Stimulated activated CD8-positive, alpha-beta memory T cell treated with anti-CD3 and anti-CD28 coated beads, Interleukin-15, amount 100 ng/mL, for 4 hours (primary cell): Measurements from ENCODE around the gene FAM24B.
"Not testable (repeated sequence)": the region's sequence is repeated elsewhere in the genome, so short reads cannot be mapped to it uniquely, and the experiment has no call there.

Experiments
- DNase-seq, 2 donors: peaks; one replicate each; pipeline ENCODE4 v3.0.0-alpha.2; 2020; ENCODE audit warnings: low read depth in 2 of 2

Gene FAM24B

DNA sequence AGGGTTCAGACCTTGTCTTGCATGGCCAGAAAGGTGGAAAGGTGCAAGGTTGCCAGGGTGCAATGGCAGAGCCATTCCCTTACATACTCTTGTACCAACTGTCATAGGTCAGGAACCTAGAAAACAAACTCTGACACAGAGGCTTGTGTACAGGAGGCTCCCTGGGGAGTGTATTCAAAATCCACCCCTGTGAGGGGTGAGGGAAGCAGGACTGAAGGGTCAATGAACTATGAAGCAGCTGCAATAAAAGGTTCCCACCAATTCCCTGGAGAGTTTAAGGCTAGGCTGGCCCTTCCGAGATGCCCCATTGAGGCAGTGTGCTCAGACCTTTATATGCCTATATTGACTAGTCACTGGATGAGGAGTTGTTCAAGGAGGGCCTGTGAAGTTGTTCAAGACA lies 19.9 kb downstream of the FAM24B start:
- no peak for DNase-seq

DNA sequence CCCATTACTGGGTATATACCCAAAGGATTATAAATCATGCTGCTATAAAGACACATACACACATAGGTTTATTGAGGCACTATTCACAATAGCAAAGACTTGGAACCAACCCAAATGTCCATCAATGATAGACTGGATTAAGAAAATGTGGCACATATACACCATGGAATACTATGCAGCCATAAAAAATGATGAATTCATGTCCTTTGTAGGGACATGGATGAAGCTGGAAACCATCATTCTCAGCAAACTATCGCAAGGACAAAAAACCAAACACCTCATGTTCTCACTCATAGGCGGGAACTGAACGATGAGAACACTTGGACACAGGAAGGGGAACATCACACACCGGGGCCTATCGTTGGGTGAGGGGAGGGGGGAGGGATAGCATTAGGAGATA lies 21.3 kb downstream of the FAM24B start:
- not testable (repeated sequence) for DNase-seq

DNA sequence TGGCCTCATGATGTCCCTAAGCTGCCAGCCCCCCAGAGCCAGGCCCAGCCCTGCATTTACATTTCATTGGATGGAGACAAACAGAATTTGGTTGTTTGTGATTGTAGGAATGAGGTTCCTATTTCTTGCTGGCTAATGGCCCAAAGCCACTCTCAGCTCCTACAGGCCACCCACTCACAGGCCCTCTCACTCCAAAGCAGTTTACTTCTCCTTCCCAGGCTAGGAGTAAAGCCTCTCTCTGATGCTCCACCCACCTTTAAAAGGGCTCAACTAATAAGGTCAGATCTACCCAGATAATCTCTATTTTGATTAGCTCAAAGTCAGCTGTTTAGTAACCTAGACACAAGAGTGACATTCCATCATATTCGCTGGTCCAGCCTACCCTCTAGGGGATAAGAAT lies 22.5 kb downstream of the FAM24B start:
- no peak for DNase-seq

DNA sequence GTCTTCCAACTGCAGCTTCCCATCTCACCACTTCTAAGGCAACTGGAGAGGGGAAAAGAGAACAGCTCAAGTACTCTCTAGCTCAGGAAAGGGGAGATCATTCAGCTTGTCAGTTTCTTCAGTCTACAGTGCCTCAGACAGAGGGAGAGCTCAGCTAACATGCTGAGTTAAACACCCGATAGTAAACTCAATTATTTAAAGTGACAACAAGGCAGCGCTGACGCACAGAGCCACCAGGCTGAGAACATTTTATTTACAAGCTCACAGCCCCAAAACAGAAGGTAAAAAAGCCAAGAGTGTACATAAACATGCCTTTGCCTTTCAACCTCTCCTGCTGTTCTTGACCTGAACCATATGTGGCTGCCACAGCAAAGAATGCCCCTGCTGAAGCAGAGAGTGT lies 23.6 kb downstream of the FAM24B start:
- DNase-seq: no peak

DNA sequence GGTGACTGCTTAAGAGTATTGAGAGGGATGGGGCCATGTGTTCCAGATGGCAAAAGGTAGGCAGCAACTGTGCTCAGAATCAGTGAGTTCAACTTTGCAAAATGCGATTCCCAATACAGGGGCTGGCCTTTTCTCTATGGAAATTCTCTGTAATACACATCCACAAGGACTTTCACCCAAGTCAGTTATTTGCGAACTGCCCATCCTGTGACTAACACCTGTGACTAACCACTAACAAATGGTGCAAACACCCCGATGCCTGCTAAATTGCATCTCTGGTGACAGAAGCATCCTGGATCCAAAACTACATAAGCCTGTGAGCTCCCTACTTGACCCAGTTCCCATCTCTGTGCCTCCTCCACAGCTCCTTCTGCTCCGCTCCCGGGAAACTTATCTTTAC lies 24.7 kb downstream of the FAM24B start:
- DNase-seq: no peak

DNA sequence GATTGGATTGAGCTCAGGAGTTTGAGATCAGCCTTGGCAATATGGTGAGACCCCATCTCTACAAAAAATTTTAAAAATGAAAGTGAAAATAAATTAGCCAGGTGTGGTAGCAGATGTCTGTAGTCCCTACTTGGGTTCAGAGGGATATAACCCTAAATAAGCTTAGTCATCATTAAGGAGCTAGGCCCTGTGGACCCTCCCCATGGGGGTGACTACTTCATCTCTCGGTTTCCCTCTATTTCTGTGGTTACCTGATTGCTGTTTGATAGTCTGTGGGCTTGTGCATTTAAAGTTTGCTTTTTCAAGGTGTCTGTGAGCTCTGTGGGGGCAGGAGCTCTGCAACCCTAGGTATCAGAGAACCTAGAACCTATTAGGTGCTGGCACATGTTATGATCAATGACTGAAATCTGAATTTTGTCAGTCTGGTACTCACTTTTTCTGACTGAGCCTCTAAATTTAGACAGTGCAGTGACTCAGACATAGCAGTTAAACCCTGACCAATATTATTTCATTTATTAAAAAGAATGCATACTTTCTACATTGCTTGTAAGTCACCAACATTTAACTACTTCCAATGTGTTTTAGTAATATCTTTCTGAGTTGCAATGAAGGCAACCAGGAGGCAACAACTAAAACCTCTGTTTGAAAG lies 25.6 kb downstream of the FAM24B start:
- no peak for DNase-seq

DNA sequence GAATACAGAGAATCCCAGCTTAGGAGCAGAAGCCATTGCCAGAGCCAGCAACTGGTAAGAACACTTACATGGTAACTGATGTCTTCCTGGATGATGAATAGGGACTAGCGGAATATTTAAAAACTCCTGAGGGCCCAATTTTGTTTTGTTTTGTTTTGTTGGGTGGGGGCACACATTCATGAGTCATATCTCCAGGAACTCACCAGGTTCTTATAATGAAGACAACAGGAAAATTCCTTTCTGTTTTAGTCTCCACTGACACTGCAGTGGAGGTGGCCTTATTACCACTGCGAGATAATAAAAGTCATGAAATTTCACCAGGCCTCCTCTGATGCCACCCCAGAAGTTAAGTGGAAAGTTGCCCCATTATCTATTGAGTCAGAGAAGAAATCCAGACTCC lies 27.1 kb downstream of the FAM24B start:
- no peak for DNase-seq

DNA sequence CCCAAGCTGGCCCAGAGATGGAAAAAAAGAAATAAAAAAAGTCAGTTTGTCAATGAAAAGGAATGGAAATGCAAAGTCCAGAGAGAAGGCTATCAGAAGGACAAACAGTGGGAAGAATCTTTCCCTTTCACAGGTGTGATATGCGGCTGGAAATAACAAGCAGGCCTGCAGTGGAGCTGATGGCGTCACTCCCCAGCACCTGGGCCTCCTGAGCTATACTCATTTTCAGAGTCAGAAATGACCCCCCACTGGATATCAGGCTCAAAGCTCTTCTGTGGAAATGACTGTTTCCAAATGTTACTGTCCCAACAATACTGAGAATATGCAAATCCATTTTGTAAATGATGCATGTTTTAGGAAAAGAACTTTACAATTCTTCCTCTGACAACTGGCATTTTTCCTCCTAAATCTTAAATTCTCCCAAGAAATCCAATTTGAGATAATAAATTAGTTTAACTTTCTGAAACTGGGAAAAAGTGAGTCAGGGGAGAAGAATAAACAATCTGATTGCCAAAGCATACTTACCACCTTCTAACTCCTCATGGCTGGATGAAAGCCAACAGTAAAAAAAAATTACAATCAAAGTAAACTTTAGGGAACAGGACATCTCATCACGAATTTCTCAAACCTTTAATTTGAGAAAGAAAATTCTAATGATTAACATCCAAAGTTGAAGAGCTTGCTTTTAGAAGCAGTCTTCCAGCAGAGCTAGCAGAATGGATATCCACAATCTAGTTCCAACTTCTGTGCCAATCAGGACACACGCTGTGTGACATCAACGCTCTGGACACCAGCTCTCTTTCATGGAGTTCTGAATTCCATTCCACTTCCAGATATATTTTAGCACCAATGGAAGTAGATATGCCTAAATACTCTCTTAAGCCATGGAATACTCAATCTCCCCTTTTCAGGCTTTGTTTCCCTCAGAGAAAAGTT lies 28.4 kb downstream of the FAM24B start:
- no peak for DNase-seq

DNA sequence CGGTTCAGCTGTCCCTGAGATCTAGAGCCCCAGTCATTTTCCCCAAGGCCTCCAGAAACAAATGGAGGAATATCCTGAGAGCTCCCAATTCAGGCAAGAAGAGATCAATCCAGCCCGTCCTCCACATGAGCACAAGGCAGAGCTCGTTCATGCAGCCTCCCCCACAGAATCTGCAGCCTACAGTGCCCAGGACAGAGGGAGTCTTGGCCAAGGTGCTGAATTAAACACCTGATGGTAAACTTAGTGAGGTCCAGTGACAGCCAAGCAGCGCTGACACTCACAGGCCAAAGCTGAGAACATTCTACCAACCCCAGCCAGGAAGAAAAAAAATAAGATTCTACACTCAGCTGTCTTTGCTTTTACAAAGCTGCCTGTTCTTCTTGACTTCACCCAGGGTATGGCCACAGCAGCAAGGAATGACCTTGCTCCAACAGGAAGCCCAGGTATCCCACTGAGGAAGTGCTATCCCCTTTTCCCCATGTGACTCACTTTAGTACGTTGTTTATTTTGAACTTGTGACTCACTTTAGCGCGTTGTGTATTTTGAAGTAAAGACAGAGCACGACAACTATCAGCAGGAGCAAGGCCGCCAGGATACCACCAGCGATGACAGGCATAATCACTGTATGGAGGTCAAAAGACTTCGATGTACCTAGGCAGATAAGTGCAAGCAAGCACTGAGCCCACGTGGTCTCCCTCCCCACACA lies 29.3 kb downstream of the FAM24B start:
- no peak for DNase-seq

DNA sequence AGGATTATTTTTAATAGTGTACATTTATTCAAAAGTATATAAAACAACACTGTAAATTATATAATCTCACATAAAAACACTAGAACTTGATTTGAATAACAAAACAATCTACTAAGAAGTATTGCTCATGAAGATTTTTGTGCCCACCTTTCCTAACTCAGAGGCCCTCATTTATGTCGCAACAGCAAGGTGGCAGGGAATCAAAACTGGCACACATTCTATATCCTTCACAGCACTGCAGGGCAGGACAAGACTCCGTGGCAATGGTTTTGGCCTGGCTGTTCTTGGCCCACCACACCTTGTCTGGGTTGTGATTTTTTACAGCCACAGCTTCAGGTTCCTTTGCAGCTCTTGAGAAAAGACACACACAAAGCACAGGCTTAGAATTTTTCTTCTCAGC lies 30.3 kb downstream of the FAM24B start:
- DNase-seq: no peak

DNA sequence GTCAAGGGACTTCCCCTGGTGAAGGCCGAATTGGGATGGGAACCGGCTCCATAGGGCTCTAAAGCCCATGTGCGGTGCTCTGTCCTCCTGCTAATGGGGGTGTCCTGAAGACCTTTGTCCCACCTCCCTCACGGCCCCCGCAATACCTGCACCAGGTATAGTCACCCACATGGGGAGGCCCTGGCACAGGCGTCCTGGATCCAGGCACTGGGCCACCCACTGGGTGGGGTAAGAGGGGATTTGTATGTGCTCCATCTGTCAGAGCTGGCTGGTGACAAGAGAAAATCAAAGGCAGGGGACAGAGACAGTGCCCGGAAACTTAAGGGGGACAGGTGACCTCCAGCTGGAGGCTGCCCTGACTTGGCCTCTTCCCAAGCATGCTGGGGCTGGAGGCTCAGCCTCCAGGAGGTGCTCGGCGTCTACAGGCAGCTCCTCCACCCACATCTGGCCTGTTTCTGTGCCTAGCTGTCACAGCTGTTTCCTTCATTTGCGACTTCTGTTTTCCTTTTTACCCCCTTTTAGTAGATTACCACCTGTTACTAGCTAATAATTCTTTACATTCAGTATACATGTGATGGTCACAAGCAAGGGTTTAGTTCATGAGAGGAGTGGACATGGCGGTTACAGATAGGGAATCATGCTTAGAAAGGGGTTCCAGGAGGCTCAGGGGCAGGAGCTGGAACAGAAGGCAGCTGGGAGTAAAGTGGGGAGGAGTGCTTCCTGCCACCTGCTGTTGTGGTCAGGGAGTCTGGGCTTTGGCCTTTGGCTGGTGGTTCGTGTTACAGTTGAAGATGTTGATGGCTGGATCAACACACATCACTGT lies 31.4 kb downstream of the FAM24B start:
- DNase-seq: no peak

DNA sequence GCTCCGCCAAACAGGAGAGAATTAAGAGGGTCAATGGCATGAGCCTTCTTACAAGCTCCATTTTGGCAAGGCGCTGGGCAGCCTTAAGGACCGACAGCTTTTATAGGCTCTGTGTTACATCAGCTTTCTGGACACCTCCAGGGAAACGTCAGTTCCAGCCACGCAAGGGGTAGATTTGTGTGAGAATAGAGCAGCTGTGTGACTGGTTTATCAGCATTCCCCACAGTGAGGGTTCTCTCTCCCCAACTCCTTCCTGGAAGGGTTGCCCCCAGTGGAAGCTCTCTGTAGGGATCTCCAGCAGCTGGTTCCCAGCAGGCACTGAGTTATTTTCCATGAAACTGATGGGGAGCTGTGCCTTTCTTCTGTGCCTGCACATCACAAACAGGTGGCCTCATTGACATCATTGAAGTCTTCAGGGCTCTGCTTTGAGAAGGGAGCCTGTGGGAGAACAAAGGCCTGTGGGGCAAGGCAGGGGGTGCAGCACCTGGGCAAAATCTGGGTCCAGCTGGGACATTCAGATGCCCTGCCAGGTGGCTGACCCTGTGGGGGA lies 33.5 kb downstream of the FAM24B start, which contains the start of gene CUZD1:
TSS of gene CUZD1 (minus strand) at position 75 of the 550 bp plus-strand sequence. CDS start at position 61, 14 bp downstream.
- DNase-seq: no peak

DNA sequence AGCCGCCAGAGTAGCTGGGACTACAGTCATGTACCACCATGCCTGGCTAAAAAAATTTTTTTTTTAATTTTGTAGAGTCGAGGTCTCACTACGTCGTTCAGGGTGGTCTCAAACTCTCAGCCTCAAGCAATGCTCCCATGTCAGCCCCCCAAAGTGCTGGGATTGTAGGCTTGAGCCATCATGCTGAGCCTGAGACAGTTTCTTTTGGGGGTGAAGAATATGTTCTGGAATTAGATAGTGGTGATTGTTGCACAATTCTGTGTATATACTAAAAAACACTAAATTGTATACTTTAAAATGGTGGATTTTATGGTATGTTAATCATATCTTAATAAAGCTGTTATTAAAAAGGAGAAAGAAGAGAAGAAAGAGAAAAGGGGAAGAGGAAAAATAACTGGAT lies 35.2 kb downstream of the FAM24B start:
- DNase-seq: no peak

DNA sequence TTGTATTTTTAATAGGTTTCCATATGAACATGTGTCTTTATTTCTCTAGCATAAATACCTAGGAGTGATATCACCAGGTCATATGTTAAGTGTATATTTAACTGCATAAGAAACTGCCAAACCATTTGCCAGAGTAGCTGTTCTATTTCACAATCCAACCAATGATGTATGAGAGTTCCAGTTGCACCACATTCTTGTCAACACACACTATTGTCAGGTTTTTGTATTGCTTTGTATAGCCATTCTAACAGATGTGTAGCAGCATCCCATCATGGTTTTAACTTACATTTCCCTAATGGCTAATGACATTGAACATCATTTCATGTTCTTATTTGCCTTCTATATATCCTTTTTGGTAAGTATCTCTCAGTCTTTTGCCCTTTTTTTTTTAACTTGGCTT lies 37.8 kb downstream of the FAM24B start:
- DNase-seq: no peak

DNA sequence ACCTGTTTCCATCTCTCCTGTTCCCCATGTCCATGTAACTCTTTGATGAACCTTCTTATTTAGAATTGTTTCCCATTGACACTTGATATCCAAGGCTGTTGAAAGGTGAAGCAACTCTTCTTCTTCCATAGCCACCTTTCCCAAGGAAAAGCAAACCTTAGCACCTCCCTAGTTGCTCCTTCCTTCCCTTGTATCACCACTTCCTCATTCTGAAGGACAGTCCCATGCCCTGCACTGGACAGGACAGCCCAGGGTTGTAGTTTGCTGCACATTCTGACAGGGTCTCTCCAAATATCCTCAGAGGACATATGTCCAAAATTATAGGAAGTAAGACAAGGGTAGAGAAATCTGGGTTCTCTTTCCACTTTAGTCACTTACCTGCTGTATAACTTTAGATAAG lies 39.9 kb downstream of the FAM24B start:
- DNase-seq: no peak

DNA sequence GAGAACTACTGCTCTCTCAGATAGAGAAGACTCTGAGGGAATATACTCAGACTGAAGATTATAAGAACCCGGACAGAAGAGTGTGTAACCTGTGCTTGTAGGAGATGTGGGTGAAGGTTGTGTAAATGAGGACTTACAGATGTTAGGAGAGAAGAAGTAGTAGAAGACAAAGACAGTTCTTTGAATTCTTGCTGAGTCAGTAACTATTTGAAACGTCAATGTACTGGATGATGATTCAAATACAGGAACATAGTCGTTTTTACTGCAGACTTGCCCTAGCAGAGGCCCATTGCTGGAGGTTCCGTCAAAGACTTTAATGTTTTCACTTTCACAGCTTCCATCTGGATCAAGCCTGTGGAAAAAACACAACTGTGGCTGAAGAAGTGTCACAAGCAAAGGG lies 40.5 kb downstream of the FAM24B start:
- no peak for DNase-seq

DNA sequence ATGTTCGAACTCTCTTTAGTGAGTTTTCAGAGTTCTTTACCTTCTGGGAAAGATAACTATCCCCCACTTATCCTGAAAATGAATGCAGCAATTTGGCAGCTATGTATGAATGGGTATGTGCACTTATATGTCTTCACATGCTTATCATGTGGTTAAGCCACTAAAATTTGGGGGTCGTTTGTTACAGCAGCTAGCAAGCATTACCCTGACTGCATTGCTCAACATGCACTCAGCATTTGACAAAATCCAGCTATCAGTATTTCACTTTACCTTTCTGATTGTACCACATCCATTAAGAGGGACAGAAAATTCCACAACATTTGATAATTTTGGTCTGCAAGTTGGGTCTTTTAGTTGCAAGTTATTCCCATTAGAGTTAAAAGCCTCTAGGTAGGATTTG lies 43.5 kb downstream of the FAM24B start:
- no peak for DNase-seq

DNA sequence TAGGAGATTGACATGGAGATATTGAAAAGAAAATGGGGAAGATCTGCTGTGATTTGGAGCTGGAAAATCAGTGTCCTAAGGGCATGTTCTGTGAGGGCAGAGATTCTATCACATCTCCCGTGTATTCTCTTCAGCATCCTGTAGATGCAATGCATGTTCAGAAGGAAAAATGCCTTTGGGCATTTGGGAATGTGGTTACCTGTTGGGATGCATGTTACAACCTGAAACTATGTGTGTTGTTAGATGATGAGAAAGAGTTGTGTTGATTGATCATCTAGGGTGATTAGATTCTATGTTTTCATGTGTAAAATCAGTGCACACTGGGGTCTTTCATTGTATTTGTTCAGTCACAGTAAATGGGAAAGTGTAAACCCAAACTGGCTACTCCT lies 48.4 kb downstream of the FAM24B start:
- DNase-seq: no peak

DNA sequence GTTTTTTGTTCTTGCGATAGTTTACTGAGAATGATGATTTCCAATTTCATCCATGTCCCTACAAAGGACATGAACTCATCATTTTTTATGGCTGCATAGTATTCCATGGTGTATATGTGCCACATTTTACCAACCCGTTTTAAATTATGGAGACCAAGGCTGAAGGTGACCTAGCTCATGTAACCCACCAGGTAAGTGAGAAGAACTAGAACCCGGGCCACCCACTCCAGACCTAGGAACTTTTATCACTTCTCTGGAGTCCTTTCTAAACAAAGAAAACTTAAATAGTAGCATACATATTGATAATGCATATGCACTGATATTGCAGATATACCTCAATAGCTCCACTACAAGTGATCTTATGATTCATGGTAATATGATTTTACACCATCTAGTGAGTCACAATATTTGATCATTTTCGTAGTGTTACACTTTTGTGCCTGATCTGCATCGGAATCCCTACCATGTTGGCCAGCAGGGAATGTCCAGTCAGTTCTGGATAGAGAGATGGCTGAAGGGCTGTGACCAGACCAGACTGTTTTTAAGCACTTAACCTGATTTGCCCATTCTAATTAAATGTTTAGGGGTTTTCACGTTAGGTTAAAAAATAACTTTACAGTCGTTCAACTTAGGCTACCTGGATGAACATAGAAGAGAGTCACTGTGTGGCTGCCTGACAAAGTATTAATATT lies 49.0 kb downstream of the FAM24B start:
- DNase-seq: no peak

DNA sequence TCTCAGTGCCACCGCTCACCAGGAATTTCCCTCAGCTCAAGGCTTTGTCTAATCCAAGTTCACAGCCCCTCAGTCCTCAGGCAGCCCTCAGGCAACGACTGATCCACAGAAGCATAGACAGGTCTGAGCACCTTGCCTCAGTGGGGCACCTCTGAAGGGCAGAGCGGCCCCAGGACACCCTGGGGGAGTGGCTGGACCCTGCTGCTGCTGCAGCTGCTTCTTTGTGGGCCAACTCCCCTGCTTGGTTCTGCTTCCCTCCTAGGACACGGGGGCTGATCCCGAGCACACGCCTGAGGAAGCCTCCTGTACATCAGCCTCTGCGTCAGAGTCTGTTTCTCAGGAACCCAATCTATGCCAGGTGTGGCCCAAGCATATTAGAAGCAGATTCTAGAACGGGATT lies 49.9 kb downstream of the FAM24B start:
- no peak for DNase-seq

DNA sequence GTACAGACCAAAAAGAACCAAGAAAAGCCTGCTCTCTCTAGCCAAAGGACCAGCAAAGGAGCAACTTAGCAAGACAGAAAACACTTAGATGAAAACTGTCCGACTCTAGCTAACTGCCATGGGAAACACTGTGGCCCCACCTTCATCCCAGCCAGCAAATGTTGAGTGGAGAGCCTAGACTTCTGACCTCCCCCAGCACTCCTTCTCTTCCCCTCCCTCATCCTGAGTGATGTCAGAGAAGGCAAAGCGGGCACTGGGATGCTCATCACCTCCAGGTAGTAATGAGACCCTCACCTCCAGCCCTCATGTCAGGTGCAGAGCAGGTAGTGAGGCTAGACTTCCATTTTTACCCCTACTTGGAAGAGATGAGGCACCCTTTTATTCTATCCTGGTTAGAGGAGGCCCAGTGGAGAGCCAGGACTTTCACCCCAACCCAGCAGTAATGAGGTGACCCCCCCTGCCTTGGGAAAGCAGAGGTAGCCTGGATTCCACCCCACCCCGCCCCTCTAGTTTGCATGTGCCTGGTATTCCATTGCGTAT lies 50.6 kb downstream of the FAM24B start:
- DNase-seq: no peak
